ENCODE results near the gene GALNT15. TPM values are rescaled to one million over a fixed set of nuclear protein-coding genes. Genes with fewer than 3 reads are reported as not detected.

GALNT15 gene
- total RNA-seq, 5 donors from 2014 or later (not counting 1 experiment from before 2014, with no cell fraction given): 0.06 TPM; not detected in 4

DNA sequence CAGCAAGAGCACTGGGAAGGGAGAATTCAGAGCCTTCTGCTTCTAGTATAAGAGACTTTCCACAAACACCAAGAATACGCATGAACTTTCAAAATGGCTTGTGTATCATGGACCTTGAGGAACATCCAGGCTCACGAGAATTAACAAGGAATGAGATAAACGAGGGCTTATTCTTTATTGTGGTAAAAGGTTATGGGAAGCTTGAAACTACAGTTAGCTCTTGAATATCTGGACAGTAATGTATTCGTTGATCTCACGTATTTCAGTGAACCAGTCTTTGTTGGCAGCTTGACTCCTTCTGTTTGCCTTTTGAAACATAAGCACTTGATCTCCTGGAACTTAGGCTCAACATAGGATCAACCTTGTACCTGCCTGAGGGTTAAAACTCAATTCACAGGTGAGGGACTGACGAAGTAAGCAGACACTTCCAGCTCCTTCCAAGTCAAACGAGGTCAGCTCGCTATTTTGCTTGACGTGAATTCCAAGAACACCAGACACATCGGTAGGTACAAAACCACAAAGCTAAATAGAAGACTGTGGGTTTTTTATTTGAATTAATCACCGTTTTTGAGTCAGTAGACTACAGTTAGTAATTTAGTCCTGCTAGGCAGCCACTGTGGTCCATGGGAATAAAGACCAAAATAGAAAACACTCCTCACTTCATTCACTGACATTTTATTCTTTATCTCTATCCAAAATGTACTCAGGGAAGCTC is 30.8 kb downstream of the GALNT15 start:
- Histone ChIP-seq H3K27me3 (replicated peaks in 1 of 2; ENCODE audit: control insufficient read depth in 2 of 2, extremely low read depth in 1 of 2, insufficient read depth in 2 of 2, low read length in 1 of 2) (peaks cover 0 to 16% of the 10 kb centered on the region in 2 experiments), H3K9me3 (no peaks in the 10 kb centered on the region), H3K27ac (ENCODE audit: low read length) (no peak overlapping the region), H3K4me1 (ENCODE audit: control insufficient read depth in 1 of 2, extremely low read depth in 1 of 2, insufficient read depth in 2 of 2, low read length in 2 of 2) (no peaks in the 10 kb centered on the region), H3K36me3 (ENCODE audit: control insufficient read depth in 2 of 2, extremely low read depth in 1 of 2, insufficient read depth in 1 of 2, low read length in 1 of 2) (no peaks in the 10 kb centered on the region), H3K4me3 (ENCODE audit: control insufficient read depth in 1 of 2, extremely low read depth in 1 of 2, low read length in 1 of 2) (no peak overlapping the region)
- H3K4me1 Mint-ChIP-seq: peaks cover 0 to 4% (median 4%) of the 10 kb centered on the region in 3 donors
- no peaks in the 10 kb centered on the region for H3K9me3 Mint-ChIP-seq
- 65% methylated on average over 4 of the region's 11 CpGs for WGBS (ENCODE audit: insufficient coverage)
- DNase-seq (no peak), ATAC-seq (replicated peaks in 1 of 4) (no peak)
- ChIA-PET CTCF (interaction anchor here (0.7 kb wide), 2 partner anchors 27 to 395 kb away, joined by 3 read pairs; no protein-coding TSS in a partner anchor), POLR2A (no interaction called here)
- peaks cover 13 to 19% of the 10 kb centered on the region in 2 donors for H3K27me3 Mint-ChIP-seq
- H3K36me3 Mint-ChIP-seq: no peaks in the 10 kb centered on the region
- H3K4me3 Mint-ChIP-seq: no peak overlapping the region
- H3K27ac Mint-ChIP-seq: no peak overlapping the region

DNA sequence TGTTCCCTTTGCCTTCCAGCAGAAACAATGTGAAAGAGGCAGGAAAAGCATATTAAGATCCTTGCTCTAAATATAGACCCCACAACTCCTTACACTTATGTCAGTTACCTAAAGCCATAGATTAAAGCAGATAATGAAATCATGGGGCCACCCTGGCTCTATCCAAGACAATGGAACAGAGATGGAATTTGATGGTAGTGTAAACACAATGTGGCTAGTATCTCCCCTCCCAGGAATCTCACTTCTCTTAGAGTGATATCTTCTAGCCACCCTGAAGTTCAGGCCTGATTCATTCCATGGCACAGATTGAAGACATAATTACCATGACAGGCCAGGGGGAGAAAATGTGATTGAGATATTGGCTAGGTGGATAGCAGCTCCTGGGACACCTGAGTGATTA is 32.6 kb downstream of the GALNT15 start:
- ChIA-PET POLR2A (no interaction called here), CTCF (no interaction called here)
- H3K36me3 Mint-ChIP-seq: no peaks in the 10 kb centered on the region
- no peaks in the 10 kb centered on the region for H3K9me3 Mint-ChIP-seq
- H3K4me3 Mint-ChIP-seq: no peak overlapping the region
- DNase-seq (no peak), ATAC-seq (replicated peaks in 1 of 4) (no peak)
- Histone ChIP-seq H3K4me1 (ENCODE audit: control insufficient read depth in 1 of 2, extremely low read depth in 1 of 2, insufficient read depth in 2 of 2, low read length in 2 of 2) (no peaks in the 10 kb centered on the region), H3K4me3 (ENCODE audit: control insufficient read depth in 1 of 2, extremely low read depth in 1 of 2, low read length in 1 of 2) (no peak overlapping the region), H3K36me3 (ENCODE audit: control insufficient read depth in 2 of 2, extremely low read depth in 1 of 2, insufficient read depth in 1 of 2, low read length in 1 of 2) (no peaks in the 10 kb centered on the region), H3K9me3 (no peaks in the 10 kb centered on the region), H3K27ac (ENCODE audit: low read length) (no peak overlapping the region), H3K27me3 (replicated peaks in 1 of 2; ENCODE audit: control insufficient read depth in 2 of 2, extremely low read depth in 1 of 2, insufficient read depth in 2 of 2, low read length in 1 of 2) (peaks cover 0 to 13% of the 10 kb centered on the region in 2 experiments)
- H3K27ac Mint-ChIP-seq: no peak overlapping the region
- H3K27me3 Mint-ChIP-seq: peaks cover 7 to 14% of the 10 kb centered on the region in 2 donors
- H3K4me1 Mint-ChIP-seq: peaks cover 0 to 4% (median 4%) of the 10 kb centered on the region in 3 donors

DNA sequence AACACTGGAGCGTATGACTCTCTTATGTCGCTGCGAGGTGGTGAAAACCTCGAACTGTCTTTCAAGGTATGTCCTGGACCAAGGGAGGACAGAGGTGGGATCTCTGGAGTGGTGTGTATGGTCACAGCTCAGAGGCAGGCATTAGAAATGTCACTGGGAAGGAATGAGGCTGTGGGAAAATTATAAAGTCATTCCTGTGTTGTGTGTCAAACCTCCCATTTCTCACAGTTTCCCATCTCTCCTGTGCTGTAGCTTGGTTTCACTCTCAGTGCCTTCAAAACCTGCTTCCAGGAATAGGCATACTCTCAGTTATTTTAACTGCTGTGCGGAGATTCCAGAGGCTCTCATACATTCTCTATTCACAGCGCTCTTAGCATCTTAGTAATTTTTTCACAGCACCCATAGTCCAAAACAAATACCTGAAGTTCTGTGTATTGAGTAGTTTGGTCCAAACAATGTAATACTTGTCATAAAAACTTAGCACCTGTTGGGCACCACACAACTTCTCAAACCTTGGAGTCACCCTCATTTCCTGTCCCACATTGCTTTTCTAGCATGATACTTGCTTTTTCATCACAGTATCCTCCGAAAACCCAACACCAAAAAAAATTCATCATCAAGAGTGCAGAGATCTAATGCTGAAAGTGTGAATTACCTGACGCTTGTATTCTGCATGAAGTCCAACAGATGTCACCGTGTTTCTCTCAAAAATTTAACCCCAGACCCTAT is 36.9 kb downstream of the GALNT15 start:
- H3K9me3 ChIP-seq: no peaks in the 10 kb centered on the region
- DNase-seq (no peak), ATAC-seq (replicated peaks in 1 of 4) (no peak)
- Mint-ChIP-seq H3K4me1 (no peaks in the 10 kb centered on the region), H3K9me3 (no peaks in the 10 kb centered on the region), H3K36me3 (no peaks in the 10 kb centered on the region), H3K27me3 (peaks cover 0 to 4% of the 10 kb centered on the region in 2 donors), H3K4me3 (no peak overlapping the region), H3K27ac (no peak overlapping the region)
- WGBS (ENCODE audit: insufficient coverage): 86% methylated on average over 5 of the region's 9 CpGs
- ChIA-PET CTCF (no interaction called here), POLR2A (interaction anchor here in 1 of 2 donors (0.6 kb wide), 1 partner anchor 10 kb away, joined by 3 read pairs; no protein-coding TSS in a partner anchor)
- H3K27ac ChIP-seq (ENCODE audit: low read length): no peak overlapping the region
- H3K4me3 ChIP-seq (ENCODE audit: control insufficient read depth in 1 of 2, extremely low read depth in 1 of 2, low read length in 1 of 2): no peak overlapping the region
- no peaks in the 10 kb centered on the region for H3K4me1 ChIP-seq (ENCODE audit: control insufficient read depth in 1 of 2, extremely low read depth in 1 of 2, insufficient read depth in 2 of 2, low read length in 2 of 2)
- H3K27me3 ChIP-seq (replicated peaks in 1 of 2; ENCODE audit: control insufficient read depth in 2 of 2, extremely low read depth in 1 of 2, insufficient read depth in 2 of 2, low read length in 1 of 2): peaks cover 0 to 10% of the 10 kb centered on the region in 2 experiments
- no peaks in the 10 kb centered on the region for H3K36me3 ChIP-seq (ENCODE audit: control insufficient read depth in 2 of 2, extremely low read depth in 1 of 2, insufficient read depth in 1 of 2, low read length in 1 of 2)

DNA sequence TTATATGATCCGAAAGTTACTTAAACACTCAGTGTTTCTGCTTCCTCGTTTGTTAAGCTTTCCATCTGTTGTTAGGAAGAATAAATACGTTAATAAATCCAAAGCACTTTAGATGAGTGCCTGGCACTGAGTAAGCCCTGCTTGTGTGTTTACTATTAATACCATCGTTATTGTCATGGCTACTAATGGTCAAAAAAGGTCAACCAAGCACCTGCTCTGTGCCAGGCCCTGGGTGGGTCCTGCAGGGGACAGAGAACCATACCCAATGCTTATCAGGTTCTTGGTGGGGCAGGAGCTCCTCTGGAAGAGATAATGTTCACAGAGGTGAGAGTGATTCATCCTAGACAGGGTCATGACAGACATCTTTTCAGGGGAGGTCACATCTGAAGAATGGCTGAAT is 39.9 kb downstream of the GALNT15 start:
- Mint-ChIP-seq H3K9me3 (no peaks in the 10 kb centered on the region), H3K27me3 (peaks cover 0 to 2% of the 10 kb centered on the region in 2 donors), H3K36me3 (no peaks in the 10 kb centered on the region), H3K4me1 (no peaks in the 10 kb centered on the region), H3K27ac (no peak overlapping the region), H3K4me3 (no peak overlapping the region)
- Histone ChIP-seq H3K27me3 (replicated peaks in 1 of 2; ENCODE audit: control insufficient read depth in 2 of 2, extremely low read depth in 1 of 2, insufficient read depth in 2 of 2, low read length in 1 of 2) (peaks cover 0 to 10% of the 10 kb centered on the region in 2 experiments), H3K4me1 (ENCODE audit: control insufficient read depth in 1 of 2, extremely low read depth in 1 of 2, insufficient read depth in 2 of 2, low read length in 2 of 2) (no peaks in the 10 kb centered on the region), H3K9me3 (no peaks in the 10 kb centered on the region), H3K36me3 (ENCODE audit: control insufficient read depth in 2 of 2, extremely low read depth in 1 of 2, insufficient read depth in 1 of 2, low read length in 1 of 2) (no peaks in the 10 kb centered on the region), H3K4me3 (ENCODE audit: control insufficient read depth in 1 of 2, extremely low read depth in 1 of 2, low read length in 1 of 2) (no peak overlapping the region), H3K27ac (ENCODE audit: low read length) (no peak overlapping the region)
- ATAC-seq (replicated peaks in 1 of 4): no peak
- no CpG with 5 or more reads among the region's 4 CpGs for WGBS (ENCODE audit: insufficient coverage)
- POLR2A ChIA-PET: no interaction called here
- CTCF ChIA-PET: no interaction called here
- no peak for DNase-seq

DNA sequence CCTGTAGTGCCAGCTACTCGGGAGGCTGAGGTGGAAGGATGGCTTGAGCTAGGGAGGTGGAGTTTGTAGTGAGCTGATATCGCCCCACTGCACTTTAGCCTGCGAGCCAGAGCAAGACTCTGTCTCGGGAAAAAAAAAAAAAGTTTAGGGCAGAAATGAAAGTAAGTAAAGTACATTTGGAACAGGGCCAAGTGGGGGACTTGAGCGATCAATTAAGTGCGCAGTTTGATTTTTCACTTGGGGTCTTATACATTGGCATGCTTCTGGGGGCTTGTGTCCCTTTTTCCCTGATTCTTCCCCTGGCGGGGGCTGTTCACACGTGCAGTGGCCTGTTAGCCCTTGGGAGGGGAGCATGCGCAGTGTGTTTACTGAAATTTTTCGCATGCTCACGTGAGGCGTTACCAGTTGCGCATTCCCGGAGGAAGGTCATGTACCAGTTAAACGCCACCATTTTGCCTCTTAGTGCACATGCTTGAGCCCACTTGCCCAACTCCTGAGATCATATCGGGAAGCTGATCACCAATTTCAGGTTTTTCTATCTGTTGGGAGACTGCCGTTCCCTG is 42.0 kb downstream of the GALNT15 start:
- Mint-ChIP-seq H3K4me1 (no peaks in the 10 kb centered on the region), H3K36me3 (no peaks in the 10 kb centered on the region), H3K4me3 (no peak overlapping the region), H3K27me3 (peaks cover 0 to 2% of the 10 kb centered on the region in 2 donors), H3K9me3 (no peaks in the 10 kb centered on the region), H3K27ac (no peak overlapping the region)
- Histone ChIP-seq H3K27me3 (replicated peaks in 1 of 2; ENCODE audit: control insufficient read depth in 2 of 2, extremely low read depth in 1 of 2, insufficient read depth in 2 of 2, low read length in 1 of 2) (peaks cover 0 to 10% of the 10 kb centered on the region in 2 experiments), H3K9me3 (no peaks in the 10 kb centered on the region), H3K4me3 (ENCODE audit: control insufficient read depth in 1 of 2, extremely low read depth in 1 of 2, low read length in 1 of 2) (no peak overlapping the region), H3K36me3 (ENCODE audit: control insufficient read depth in 2 of 2, extremely low read depth in 1 of 2, insufficient read depth in 1 of 2, low read length in 1 of 2) (no peaks in the 10 kb centered on the region), H3K27ac (ENCODE audit: low read length) (no peak overlapping the region), H3K4me1 (ENCODE audit: control insufficient read depth in 1 of 2, extremely low read depth in 1 of 2, insufficient read depth in 2 of 2, low read length in 2 of 2) (no peaks in the 10 kb centered on the region)
- ChIA-PET POLR2A (interaction anchor here in 1 of 2 donors (0.6 kb wide), 1 partner anchor 283 kb away, joined by 4 read pairs; no protein-coding TSS in a partner anchor), CTCF (interaction anchor here in 1 of 2 donors (0.7 kb wide), 1 partner anchor 1974 kb away, joined by 4 read pairs; no protein-coding TSS in a partner anchor)
- ATAC-seq (replicated peaks in 1 of 4): no peak
- WGBS (ENCODE audit: insufficient coverage): 91% methylated on average over 16 of the region's 17 CpGs
- DNase-seq: no peak

DNA sequence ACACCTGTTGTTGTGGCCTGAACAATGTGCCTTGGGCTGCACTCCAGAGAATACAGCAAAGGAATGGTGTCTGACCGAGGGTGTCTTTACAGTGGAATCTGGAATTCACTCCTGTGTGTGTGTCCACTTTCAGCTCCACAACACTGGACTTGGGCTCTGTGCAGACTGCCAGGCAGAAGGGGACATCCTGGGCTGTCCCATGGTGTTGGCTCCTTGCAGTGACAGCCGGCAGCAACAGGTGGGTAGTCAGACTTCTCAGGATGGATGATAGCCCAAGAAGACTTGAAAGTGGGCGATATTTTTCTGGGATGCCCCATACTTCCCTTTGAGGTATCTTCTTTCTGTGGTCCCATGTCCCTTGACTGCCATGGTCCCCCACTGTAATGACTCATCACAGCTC is 45.3 kb downstream of the GALNT15 start:
- peaks cover 0 to 2% of the 10 kb centered on the region in 2 experiments for H3K27me3 ChIP-seq (replicated peaks in 1 of 2; ENCODE audit: control insufficient read depth in 2 of 2, extremely low read depth in 1 of 2, insufficient read depth in 2 of 2, low read length in 1 of 2)
- H3K9me3 ChIP-seq: no peaks in the 10 kb centered on the region
- no peak overlapping the region for H3K4me3 ChIP-seq (ENCODE audit: control insufficient read depth in 1 of 2, extremely low read depth in 1 of 2, low read length in 1 of 2)
- Mint-ChIP-seq H3K27ac (no peak overlapping the region), H3K27me3 (no peaks in the 10 kb centered on the region), H3K4me3 (no peak overlapping the region), H3K9me3 (peaks cover 0 to 3% (median 0%) of the 10 kb centered on the region in 3 donors), H3K4me1 (peaks cover 0 to 2% (median 0%) of the 10 kb centered on the region in 3 donors), H3K36me3 (no peaks in the 10 kb centered on the region)
- ChIA-PET CTCF (no interaction called here), POLR2A (no interaction called here)
- DNase-seq (no peak), ATAC-seq (replicated peaks in 1 of 4) (no peak)
- 92% methylated on average over 2 of the region's 3 CpGs for WGBS (ENCODE audit: insufficient coverage)
- H3K4me1 ChIP-seq (ENCODE audit: control insufficient read depth in 1 of 2, extremely low read depth in 1 of 2, insufficient read depth in 2 of 2, low read length in 2 of 2): no peaks in the 10 kb centered on the region
- no peak overlapping the region for H3K27ac ChIP-seq (ENCODE audit: low read length)
- H3K36me3 ChIP-seq (ENCODE audit: control insufficient read depth in 2 of 2, extremely low read depth in 1 of 2, insufficient read depth in 1 of 2, low read length in 1 of 2): no peaks in the 10 kb centered on the region

Data from T-cell (primary cell).